Superior temporal gyrus (tissue), 1 donor: ENCODE results near the gene GABRR2.

Experiments
- DNase-seq: peaks from one replicate; pipeline ENCODE4 v3.0.0-alpha.2; 2016; ENCODE audit errors: extremely low spot score

The GABRR2 gene

GRCh38 chr6:89212472-89212871 lies 102.6 kb downstream of the GABRR2 start:
- DNase-seq: no peak

- no peak for DNase-seq
Observed at GRCh38 chr6:89209457-89209856, 105.6 kb downstream of the GABRR2 start.

GRCh38 chr6:89208551-89208950 lies 106.5 kb downstream of the GABRR2 start:
- DNase-seq: peak; percentile 14
